HG03558 (cell line): ENCODE results near the gene ATXN1.
"Not testable (repeated sequence)": the region's sequence is repeated elsewhere in the genome, so short reads cannot be mapped to it uniquely, and the experiment has no call there.

ENCODE experiments used
- ATAC-seq: cut with Tn5 transposase; IDR thresholded peaks from one replicate; pipeline ENCODE4 v1.9.1; 2021; ENCODE audit warnings: moderate number of reproducible peaks; ENCODE audit not compliant: unreplicated experiment; ENCODE audit errors: extremely low read depth

Gene ATXN1

GRCh38 chr6:16263464-16264099 is 497.7 kb downstream of the ATXN1 start:
- not testable (repeated sequence) for ATAC-seq

DNA sequence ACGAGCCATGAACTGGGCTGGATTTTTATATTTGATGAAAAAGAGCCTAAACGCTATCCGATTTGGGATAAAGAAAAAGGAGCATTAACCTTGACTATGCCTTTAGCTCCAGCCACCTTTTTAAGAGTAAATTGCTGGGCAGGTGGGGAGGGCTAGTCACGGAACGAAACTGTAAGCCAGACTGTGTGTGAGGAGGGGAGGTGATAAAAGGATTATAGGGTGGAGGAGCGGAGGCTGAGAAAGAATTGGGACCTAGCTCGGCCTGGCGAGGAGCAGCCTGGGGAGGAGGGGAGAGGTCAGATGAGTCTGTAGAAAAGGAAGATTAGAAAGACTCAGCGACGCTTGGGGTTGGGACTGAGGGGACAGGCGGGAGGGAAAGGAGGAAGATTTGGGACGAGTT is 498.5 kb downstream of the ATXN1 start:
- ATAC-seq, result not testable (repeated sequence)

GRCh38 chr6:16260602-16261001 is 500.7 kb downstream of the ATXN1 start:
- not testable (repeated sequence) for ATAC-seq

DNA sequence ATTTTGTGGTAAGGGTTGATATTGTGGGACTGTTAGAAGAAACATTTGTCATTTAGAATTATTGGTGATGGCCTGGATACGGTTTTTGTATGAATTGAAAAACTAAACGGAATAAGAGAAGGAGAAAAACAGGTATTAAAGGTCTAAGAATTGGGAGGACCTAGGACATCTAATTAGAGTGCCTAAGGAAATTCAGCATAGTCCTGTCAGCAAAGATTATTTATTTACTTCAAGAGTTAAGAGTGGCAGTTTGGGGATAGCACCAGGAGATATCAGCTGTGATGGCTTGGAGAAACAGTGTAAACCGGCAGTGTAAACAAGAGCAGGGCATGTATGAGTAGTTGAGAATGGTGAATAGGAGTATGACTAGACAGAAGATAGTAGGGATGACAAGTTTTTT is 501.7 kb downstream of the ATXN1 start:
- not testable (repeated sequence) for ATAC-seq

GRCh38 chr6:16258709-16259075 is 502.6 kb downstream of the ATXN1 start:
- ATAC-seq, result no peak

GRCh38 chr6:16257999-16258708 is 503.1 kb downstream of the ATXN1 start:
- no peak for ATAC-seq

DNA sequence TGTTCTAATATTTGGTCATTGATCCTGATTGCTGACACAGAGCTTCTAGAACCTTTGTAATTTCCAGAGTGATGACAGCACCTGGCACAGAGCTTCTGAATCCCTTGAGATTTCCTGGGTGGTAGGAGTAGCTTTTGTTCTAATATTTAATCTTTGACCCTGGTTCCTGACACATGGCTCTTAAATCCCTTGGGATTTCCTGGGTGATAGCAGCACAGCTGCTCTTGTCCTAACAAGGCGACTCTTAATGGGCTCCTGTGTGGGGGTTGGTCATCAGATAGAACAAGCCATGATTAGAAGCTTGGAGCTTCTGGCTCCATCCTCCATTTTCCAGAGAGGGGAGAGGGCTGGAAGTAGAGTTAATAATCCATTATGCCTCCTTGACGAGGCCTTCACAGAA is 504.5 kb downstream of the ATXN1 start:
- no peak for ATAC-seq

DNA sequence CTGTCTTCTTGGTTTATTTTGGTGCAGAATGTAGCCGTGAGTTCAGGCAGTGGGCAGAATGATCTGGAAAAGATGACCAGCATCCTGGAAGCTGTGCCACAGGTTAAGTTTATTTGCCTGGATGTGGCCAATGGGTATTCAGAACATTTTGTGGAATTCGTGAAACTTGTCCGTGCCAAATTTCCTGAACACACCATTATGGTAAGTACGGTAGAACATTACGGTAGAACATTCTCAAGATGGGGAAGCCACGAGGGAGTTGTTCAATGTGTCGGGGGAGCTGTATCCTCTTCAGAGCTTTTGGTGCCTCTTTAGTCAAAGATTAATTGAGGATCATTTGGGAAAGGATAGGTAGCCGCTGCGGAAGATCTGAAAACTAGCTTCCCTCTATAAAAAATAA is 506.7 kb downstream of the ATXN1 start:
- ATAC-seq, result no peak

GRCh38 chr6:16253399-16254144 is 507.7 kb downstream of the ATXN1 start:
- ATAC-seq, result no peak

- no peak for ATAC-seq
These were observed 508.5 kb downstream of the ATXN1 start for GRCh38 chr6:16252686-16253299.

DNA sequence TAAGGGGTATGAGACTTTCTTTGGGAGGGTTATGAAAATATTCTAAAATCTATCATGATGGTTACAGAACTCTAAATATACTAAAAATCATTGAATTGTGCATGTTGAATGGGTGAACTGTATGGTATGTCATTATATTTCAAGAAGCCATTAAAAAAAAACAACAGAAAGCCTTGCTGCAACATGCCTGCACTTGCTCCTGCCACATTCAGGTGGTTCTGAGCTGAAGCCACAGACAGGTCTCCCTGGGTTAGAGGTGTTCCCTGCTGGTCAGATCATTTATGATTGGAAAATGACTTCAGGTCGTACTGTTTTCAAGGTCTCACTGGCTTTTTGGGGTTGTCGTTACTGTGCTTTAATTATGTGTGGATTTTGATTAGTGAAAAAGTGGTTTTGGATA is 509.6 kb downstream of the ATXN1 start:
- ATAC-seq, result no peak

- no peak for ATAC-seq
These were observed 511.3 kb downstream of the ATXN1 start for GRCh38 chr6:16249971-16250370.
